GM21381 (cell line): ENCODE data around the gene HPCA.

Experiments used
- ATAC-seq: cut with Tn5 transposase; IDR thresholded peaks from one replicate; pipeline ENCODE4 v1.9.1; 2021; ENCODE audit warnings: mild to moderate bottlenecking, moderate library complexity; ENCODE audit not compliant: unreplicated experiment

The HPCA gene

GRCh38 chr1:32886004-32886827 lies at the start of gene HPCA:
TSS of gene HPCA (plus strand) at chr1:32886491. CDS start at chr1:32888899, 2,408 bp downstream.
- ATAC-seq = no peak

GRCh38 chr1:32848354-32849063 lies 37.8 kb upstream of the HPCA start:
- ATAC-seq = no peak

GRCh38 chr1:32855861-32856617 lies 30.3 kb upstream of the HPCA start:
- ATAC-seq = no peak

GRCh38 chr1:32858136-32858535 lies 28.2 kb upstream of the HPCA start:
- ATAC-seq = no peak

GRCh38 chr1:32858791-32859190 lies 27.5 kb upstream of the HPCA start:
- ATAC-seq = no peak

- ATAC-seq = no peak
Measured at GRCh38 chr1:32859915-32860314, 26.4 kb upstream of the HPCA start.

- ATAC-seq = no peak
Measured at GRCh38 chr1:32860566-32860965, 25.7 kb upstream of the HPCA start.

- no peak for ATAC-seq
Measured at GRCh38 chr1:32861904-32862695, 24.2 kb upstream of the HPCA start.

- no peak for ATAC-seq
Measured at GRCh38 chr1:32863218-32863880, 22.9 kb upstream of the HPCA start.

GRCh38 chr1:32863881-32864245 lies 22.4 kb upstream of the HPCA start:
- ATAC-seq = no peak

- ATAC-seq = no peak
Measured at GRCh38 chr1:32864375-32865019, 21.8 kb upstream of the HPCA start.

GRCh38 chr1:32865639-32866405 lies 20.5 kb upstream of the HPCA start:
- no peak for ATAC-seq

GRCh38 chr1:32867151-32867550 lies 19.1 kb upstream of the HPCA start:
- ATAC-seq = no peak

- no peak for ATAC-seq
Measured at GRCh38 chr1:32867671-32868070, 18.6 kb upstream of the HPCA start.

GRCh38 chr1:32868085-32868484 lies 18.2 kb upstream of the HPCA start:
- no peak for ATAC-seq

GRCh38 chr1:32868806-32869455 lies 17.4 kb upstream of the HPCA start:
- no peak for ATAC-seq

- ATAC-seq = no peak
Measured at GRCh38 chr1:32869923-32870614, 16.2 kb upstream of the HPCA start.
